ENCODE data around the gene MOCS3. TPM values are rescaled to one million over a fixed set of nuclear protein-coding genes. Genes with fewer than 3 reads are reported as not detected.

Gene MOCS3
- total and polyA plus RNA-seq, 10 of the 15 experiments (the other 5 are each of a cell fraction or from before 2014, with no cell fraction given), result 0.87 to 5.9 (median 3.6) TPM

DNA sequence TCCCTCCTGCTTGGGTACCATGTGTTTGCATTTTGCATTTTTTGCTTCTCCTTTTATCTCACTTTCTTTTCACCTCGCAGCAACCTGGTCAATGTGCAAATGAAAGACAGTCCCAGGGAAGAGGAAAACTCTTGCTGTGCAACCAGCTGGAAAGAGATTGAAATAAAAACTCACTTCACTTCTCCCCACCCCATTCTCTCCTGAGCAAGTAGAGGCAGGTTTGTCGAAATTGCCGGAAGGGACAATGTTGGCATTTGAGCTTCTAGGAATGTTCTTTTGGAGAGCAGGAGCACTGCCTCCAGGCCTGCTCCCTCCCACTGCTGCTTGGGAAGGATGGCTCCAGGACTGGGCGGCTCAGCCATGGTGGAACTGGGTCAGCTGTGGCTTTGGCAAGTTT is 33.7 kb downstream of the MOCS3 start:
- no peak overlapping the region for H3K4me3 ChIP-seq
- no peaks in the 10 kb centered on the region for H4K20me1 ChIP-seq (ENCODE audit: control insufficient read depth, insufficient read depth)
- BruUV-seq (replicated peaks), result no TSS peak
- no peaks in the 10 kb centered on the region for H3K27me3 ChIP-seq (replicated peaks in 1 of 2; ENCODE audit: control insufficient read depth in 2 of 2, insufficient read depth in 2 of 2, low read length in 1 of 2)
- no peaks in the 10 kb centered on the region for H3K4me1 ChIP-seq (ENCODE audit: control insufficient read depth, insufficient read depth, low read length)
- no peak overlapping the region for H3K4me2 ChIP-seq (ENCODE audit: control insufficient read depth, insufficient read depth)
- H3K9me3 ChIP-seq (replicated peaks; ENCODE audit: control insufficient read depth, insufficient read depth, low read length), result no peaks in the 10 kb centered on the region
- H3K79me2 ChIP-seq (ENCODE audit: control insufficient read depth, insufficient read depth, low read length), result no peaks in the 10 kb centered on the region
- 26% methylated on average over 4 of the region's 4 CpGs for WGBS (ENCODE audit: insufficient coverage, insufficient replicate concordance, low lambda C conversion rate, missing lambda C conversion rate)
- H2AFZ ChIP-seq (ENCODE audit: control insufficient read depth, low read depth, low read length), result no peak overlapping the region
- no peak for DNase-seq (ENCODE audit: low read depth, low spot score)
- POLR2A ChIA-PET, result no interaction called here
- TF ChIP-seq ESRRA (IDR thresholded peaks at IDR 0.05; ENCODE audit: low read length), result no peak
- no peak for TF ChIP-seq CHD4 (IDR thresholded peaks at IDR 0.05)
- no peak for TF ChIP-seq FOXM1 (IDR thresholded peaks at IDR 0.05; ENCODE audit: low read depth, low read length)
- no peak for TF ChIP-seq TCF3 (IDR thresholded peaks at IDR 0.05; ENCODE audit: borderline replicate concordance, insufficient read depth, low read depth, low read length)
- TF ChIP-seq, protein P1, sequence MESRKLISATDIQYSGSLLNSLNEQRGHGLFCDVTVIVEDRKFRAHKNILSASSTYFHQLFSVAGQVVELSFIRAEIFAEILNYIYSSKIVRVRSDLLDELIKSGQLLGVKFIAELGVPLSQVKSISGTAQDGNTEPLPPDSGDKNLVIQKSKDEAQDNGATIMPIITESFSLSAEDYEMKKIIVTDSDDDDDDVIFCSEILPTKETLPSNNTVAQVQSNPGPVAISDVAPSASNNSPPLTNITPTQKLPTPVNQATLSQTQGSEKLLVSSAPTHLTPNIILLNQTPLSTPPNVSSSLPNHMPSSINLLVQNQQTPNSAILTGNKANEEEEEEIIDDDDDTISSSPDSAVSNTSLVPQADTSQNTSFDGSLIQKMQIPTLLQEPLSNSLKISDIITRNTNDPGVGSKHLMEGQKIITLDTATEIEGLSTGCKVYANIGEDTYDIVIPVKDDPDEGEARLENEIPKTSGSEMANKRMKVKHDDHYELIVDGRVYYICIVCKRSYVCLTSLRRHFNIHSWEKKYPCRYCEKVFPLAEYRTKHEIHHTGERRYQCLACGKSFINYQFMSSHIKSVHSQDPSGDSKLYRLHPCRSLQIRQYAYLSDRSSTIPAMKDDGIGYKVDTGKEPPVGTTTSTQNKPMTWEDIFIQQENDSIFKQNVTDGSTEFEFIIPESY (IDR thresholded peaks at IDR 0.05), result no peak
- no peak for TF ChIP-seq KAT2A (conservative IDR thresholded peaks at IDR 0.05; ENCODE audit: control insufficient read depth, low read depth, low read length)
- TF ChIP-seq GABPA (IDR thresholded peaks at IDR 0.05; ENCODE audit: low read depth), result no peak
- TF ChIP-seq LARP7 (IDR thresholded peaks at IDR 0.05), result no peak
- TF ChIP-seq, protein P2, sequence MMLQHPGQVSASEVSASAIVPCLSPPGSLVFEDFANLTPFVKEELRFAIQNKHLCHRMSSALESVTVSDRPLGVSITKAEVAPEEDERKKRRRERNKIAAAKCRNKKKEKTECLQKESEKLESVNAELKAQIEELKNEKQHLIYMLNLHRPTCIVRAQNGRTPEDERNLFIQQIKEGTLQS (IDR thresholded peaks at IDR 0.05; ENCODE audit: borderline replicate concordance, extremely low read depth, low read depth, low read length), result no peak
- TF ChIP-seq BRCA1 (IDR thresholded peaks at IDR 0.05; ENCODE audit: low read depth, low read length), result no peak
- no peaks in the 10 kb centered on the region for H3K36me3 ChIP-seq (ENCODE audit: control insufficient read depth in 2 of 2, insufficient read depth in 2 of 2, low read length in 1 of 2)
- SMC1A ChIA-PET (ENCODE audit: uncharacterized antibody, unreplicated experiment), result interaction anchor here (0.6 kb wide), 1 partner anchor 24 kb away, joined by 3 read pairs; no protein-coding TSS in a partner anchor
- CTCF ChIA-PET, result interaction anchor here (0.6 to 14.7 kb wide), 9 partner anchors 11 to 631 kb away, joined by 3 to 177 read pairs (median 3); partner anchors contain the start of gene BCAS4
- RAD21 ChIA-PET (ENCODE audit: unreplicated experiment), result interaction anchor here (0.7 kb wide), 1 partner anchor 199 kb away, joined by 3 read pairs; no protein-coding TSS in a partner anchor
- intact Hi-C loops (cut with micrococcal nuclease; ENCODE audit: unreplicated experiment) (no loop called here), in situ Hi-C loops (cut with MboI) (no loop called here)
- H3K9ac ChIP-seq (ENCODE audit: control insufficient read depth, insufficient read depth, low read length), result no peak overlapping the region
- ATAC-seq, result no peak
- no peak for FAIRE-seq
- H3K27ac ChIP-seq (ENCODE audit: control insufficient read depth, insufficient read depth), result no peak overlapping the region
